ENCODE results near the gene CENPP. TPM values are rescaled to one million over a fixed set of nuclear protein-coding genes. Genes with fewer than 3 reads are reported as not detected.
A peak's percentile ranks its signal among the peaks of the same experiment; 100 is the strongest.

Gene CENPP
- total and polyA plus RNA-seq, 2 donors from 2014 or later: 1.2 to 4.2 TPM

DNA sequence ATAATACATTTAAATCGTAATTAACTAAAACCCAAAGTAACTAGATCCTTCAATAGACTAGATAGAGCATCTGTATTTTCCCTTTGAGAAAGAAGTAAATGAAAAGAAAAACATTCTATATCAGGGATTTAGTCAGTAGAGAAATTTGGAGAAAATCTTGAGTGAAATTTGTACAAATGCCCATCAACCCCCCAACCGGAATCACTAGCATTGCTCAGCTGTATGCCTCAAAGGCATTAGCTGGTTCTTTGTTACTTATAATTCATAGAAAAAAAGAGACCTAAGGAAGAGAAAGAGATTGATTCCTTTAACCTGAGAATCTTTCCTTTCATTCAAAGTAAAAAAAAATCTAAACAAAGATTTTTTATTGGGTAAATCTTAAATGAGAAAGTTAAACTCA lies 97.9 kb downstream of the CENPP start:
- Histone ChIP-seq H3K4me3 (ENCODE audit: low read length in 3 of 3) (no peak overlapping the region), H3K9me3 (ENCODE audit: control insufficient read depth in 2 of 3, insufficient read depth in 1 of 3, low read length in 3 of 3) (no peaks in the 10 kb centered on the region), H3K9ac (ENCODE audit: low read length in 3 of 3) (no peak overlapping the region), H3K27me3 (ENCODE audit: control insufficient read depth, insufficient read depth, low read length) (no peaks in the 10 kb centered on the region), H3K36me3 (ENCODE audit: control insufficient read depth in 2 of 3, insufficient read depth in 3 of 3, low read length in 3 of 3) (no peaks in the 10 kb centered on the region), H3K27ac (ENCODE audit: low read depth in 2 of 2, low read length in 2 of 2) (no peak overlapping the region), H3K4me1 (ENCODE audit: control insufficient read depth in 2 of 3, insufficient read depth in 2 of 3, low read depth in 1 of 3, low read length in 3 of 3) (no peaks in the 10 kb centered on the region)
- intact Hi-C loops (cut with DNase I): no loop called here
- no peak for DNase-seq
- TF ChIP-seq, protein P1, sequence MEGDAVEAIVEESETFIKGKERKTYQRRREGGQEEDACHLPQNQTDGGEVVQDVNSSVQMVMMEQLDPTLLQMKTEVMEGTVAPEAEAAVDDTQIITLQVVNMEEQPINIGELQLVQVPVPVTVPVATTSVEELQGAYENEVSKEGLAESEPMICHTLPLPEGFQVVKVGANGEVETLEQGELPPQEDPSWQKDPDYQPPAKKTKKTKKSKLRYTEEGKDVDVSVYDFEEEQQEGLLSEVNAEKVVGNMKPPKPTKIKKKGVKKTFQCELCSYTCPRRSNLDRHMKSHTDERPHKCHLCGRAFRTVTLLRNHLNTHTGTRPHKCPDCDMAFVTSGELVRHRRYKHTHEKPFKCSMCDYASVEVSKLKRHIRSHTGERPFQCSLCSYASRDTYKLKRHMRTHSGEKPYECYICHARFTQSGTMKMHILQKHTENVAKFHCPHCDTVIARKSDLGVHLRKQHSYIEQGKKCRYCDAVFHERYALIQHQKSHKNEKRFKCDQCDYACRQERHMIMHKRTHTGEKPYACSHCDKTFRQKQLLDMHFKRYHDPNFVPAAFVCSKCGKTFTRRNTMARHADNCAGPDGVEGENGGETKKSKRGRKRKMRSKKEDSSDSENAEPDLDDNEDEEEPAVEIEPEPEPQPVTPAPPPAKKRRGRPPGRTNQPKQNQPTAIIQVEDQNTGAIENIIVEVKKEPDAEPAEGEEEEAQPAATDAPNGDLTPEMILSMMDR (IDR thresholded peaks at IDR 0.05; ENCODE audit: borderline replicate concordance, extremely low read depth, insufficient read depth): no peak
- FAIRE-seq: peak; percentile 58

DNA sequence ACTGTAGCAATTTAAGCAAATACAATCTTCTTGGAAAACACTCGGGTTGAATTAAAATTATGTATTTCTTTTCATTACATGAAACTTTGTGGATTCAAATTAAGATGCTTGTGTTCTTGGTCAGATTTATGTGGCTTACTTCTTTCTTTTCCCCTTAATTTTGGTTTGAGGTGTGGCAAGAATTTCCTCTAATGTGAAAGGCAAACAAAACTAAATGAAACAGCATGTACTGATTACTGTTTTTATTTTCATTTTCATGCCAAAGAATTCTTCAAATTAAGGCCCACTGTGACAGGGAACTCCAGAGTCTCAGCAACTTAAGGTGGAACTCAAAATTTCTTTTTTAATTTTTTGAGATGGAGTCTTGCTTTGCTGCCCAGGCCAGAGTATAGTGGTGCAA lies 98.6 kb downstream of the CENPP start, which contains the start of gene OMD:
Gene OMD (minus strand): TSS at position 132 of the 400 bp plus-strand sequence. CDS start 6,913 bp downstream, outside the sequence.
- no peak for DNase-seq
- Histone ChIP-seq H3K9me3 (ENCODE audit: control insufficient read depth in 2 of 3, insufficient read depth in 1 of 3, low read length in 3 of 3) (no peaks in the 10 kb centered on the region), H3K4me1 (ENCODE audit: control insufficient read depth in 2 of 3, insufficient read depth in 2 of 3, low read depth in 1 of 3, low read length in 3 of 3) (no peaks in the 10 kb centered on the region), H3K4me3 (ENCODE audit: low read length in 3 of 3) (no peak within 1 kb of the TSS), H3K27me3 (ENCODE audit: control insufficient read depth, insufficient read depth, low read length) (no peaks in the 10 kb centered on the region), H3K27ac (ENCODE audit: low read depth in 2 of 2, low read length in 2 of 2) (no peak within 1 kb of the TSS), H3K9ac (ENCODE audit: low read length in 3 of 3) (no peak within 1 kb of the TSS), H3K36me3 (ENCODE audit: control insufficient read depth in 2 of 3, insufficient read depth in 3 of 3, low read length in 3 of 3) (no peaks in the 10 kb centered on the region)
- TF ChIP-seq, protein P1 (IDR thresholded peaks at IDR 0.05; ENCODE audit: borderline replicate concordance, extremely low read depth, insufficient read depth): no peak
- FAIRE-seq: no peak
- intact Hi-C loops (cut with DNase I): no loop called here

DNA sequence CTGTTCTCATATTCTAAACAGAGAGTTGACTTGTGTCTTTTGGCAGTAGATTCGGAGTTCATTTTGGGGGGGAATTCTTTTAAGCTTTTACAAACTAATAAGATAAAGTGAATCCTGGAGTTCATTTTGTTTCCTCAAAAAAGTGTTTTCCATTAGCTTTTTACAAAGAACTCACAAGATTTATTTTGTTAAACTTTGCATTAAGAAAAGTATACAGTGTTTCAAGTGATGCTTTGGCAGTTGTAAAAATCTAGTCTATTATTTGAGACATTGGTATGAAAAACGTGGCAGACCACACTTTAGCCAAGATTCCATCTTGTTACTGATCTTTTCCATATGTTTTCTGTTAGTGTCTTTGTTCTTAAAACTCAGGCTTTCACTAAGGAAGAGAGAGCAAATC lies 99.7 kb downstream of the CENPP start:
- H3K4me1 ChIP-seq (ENCODE audit: control insufficient read depth in 2 of 3, insufficient read depth in 2 of 3, low read depth in 1 of 3, low read length in 3 of 3): no peaks in the 10 kb centered on the region
- intact Hi-C loops (cut with DNase I): no loop called here
- DNase-seq: peak in 2 of 5 donors; percentile 71 to 93
- FAIRE-seq: no peak
- H3K27ac ChIP-seq (ENCODE audit: low read depth in 2 of 2, low read length in 2 of 2): no peak overlapping the region
- H3K27me3 ChIP-seq (ENCODE audit: control insufficient read depth, insufficient read depth, low read length): no peaks in the 10 kb centered on the region
- no peak overlapping the region for H3K4me3 ChIP-seq (ENCODE audit: low read length in 3 of 3)
- TF ChIP-seq, protein P1 (IDR thresholded peaks at IDR 0.05; ENCODE audit: borderline replicate concordance, extremely low read depth, insufficient read depth): no peak
- H3K9ac ChIP-seq (ENCODE audit: low read length in 3 of 3): no peak overlapping the region
- H3K9me3 ChIP-seq (ENCODE audit: control insufficient read depth in 2 of 3, insufficient read depth in 1 of 3, low read length in 3 of 3): no peaks in the 10 kb centered on the region
- H3K36me3 ChIP-seq (ENCODE audit: control insufficient read depth in 2 of 3, insufficient read depth in 3 of 3, low read length in 3 of 3): no peaks in the 10 kb centered on the region

Measured in kidney (tissue), 14 donors.